Ecto neural progenitor cell (in vitro differentiated cells): ENCODE measurements around the gene KRT1.
"Not testable (repeated sequence)": the region's sequence is repeated elsewhere in the genome, so short reads cannot be mapped to it uniquely, and the experiment has no call there.

Experiments used
- DNase-seq: peaks from one replicate; pipeline ENCODE4 v3.0.0-alpha.2; 2018; ENCODE audit warnings: low spot score

Gene KRT1

DNA sequence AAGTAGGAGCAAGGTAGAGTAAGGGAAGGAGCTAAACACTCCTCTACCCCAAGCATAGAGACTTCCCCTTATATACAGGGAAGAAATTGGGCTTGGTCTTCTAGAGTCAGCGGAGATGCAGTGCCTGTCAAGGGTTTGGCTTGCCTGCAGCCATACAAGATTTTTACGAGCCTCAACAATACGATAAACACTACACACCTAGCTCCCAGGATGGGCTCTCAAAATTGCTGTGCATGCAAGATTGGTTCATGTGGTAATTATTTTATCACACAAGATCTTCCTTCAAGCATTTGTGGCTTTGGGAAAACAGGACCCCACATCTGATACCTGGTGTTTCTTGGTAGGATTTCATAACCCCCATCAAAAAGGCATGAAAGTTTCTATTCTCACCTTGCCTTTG, at the start of gene KRT1:
Gene KRT1, minus strand, starts transcription at position 45 of the 400 bp plus-strand sequence. CDS start 59 bp downstream, outside the sequence.
- DNase-seq = no peak

DNA sequence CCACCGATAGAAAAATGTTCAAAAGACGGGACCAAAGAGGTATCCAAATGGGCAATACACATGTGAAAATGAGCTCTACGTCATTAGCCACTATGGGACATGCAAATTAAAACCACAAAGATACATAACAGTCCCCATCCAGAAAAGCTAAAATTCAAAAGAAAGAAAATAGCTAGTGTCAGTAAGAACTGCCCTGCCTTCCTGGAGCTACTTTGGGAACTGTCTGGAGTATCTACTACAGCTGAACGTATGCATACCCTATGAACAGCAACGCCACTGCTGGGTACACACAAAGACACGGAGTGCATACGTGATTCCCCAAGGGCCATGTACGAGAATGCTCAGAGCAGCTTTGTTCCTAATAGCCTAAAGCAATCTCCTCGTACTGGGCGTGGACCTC, 48.9 kb upstream of the KRT1 start:
- DNase-seq = no peak

GRCh38 chr12:52728374-52728773, 48.2 kb upstream of the KRT1 start:
- no peak for DNase-seq

DNA sequence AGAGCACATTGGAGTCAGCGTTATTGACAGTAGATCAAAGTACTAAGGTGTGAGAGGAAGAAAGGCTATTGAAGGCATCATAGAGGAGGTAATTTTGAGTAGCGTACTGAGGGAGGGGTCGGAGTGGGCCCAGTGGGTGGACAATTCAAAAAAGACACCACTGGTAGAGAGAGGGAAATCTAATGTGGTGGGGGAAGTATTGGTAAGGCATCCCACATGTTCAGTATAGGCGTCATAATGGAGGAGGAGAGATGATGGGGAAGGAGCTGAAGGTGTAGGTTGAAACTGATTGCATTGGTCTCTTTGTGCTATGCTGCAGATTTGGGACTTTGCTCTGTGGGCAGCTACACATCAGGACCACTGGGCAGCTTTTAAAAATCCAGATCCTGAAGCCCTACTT, 46.8 kb upstream of the KRT1 start:
- DNase-seq = no peak

DNA sequence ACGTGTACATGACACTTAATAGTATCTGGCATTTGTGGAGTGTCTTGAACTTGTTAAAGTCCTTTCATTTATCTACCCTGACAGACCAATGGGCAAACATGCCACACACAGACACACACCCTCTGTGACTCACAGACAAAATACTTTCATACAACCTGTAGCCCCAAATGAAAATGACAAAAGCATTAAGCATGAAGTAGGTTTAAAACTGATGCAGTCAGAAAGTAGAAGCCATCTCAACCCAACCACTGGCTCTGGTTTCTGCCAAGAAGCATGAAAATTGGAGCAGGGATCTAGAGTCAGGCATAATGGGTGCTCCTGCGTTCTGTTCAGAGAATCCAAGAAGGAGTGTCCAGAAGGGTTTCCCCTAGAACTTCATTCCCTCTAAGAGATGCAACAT, 46.2 kb upstream of the KRT1 start:
- DNase-seq = no peak

- DNase-seq = no peak
These were observed 44.2 kb upstream of the KRT1 start for GRCh38 chr12:52724384-52724783.

- no peak for DNase-seq
These were observed 42.5 kb upstream of the KRT1 start for GRCh38 chr12:52722680-52723079.

DNA sequence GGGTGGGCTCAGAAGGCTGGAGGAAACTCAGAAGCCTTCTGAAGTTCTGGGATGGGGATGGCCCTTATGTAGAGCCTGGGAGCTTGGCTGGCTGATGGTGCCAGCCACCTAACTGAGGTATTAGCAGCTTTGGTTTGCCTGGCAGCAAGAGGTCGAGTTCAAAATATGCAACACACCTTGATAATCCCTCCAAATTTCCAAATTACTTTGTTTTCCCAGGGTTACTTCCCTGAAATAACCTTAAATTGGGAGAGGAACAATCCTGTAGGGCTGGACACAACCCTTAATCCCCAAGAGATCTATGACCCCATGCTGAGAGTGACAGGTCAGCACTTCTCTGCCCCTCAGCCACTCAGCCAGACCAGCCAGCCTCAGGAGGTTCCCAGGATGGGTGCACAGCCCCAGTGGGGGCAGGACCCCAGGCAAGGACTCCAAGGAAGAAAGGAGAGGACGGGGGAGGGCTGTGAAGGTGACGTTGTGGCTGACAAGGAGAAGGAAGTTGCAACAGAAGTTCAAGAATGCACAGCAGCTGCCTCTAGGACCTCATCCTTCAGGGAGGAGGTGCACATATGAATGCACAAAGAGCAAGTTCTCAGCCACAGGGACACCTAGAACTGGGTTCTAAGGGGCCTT, 41.7 kb upstream of the KRT1 start:
- DNase-seq = no peak

- no peak for DNase-seq
These were observed 40.2 kb upstream of the KRT1 start for GRCh38 chr12:52720365-52720886.

GRCh38 chr12:52716061-52716460, 35.9 kb upstream of the KRT1 start:
- no peak for DNase-seq

- peak; percentile 61 for DNase-seq
These were observed 35.2 kb upstream of the KRT1 start for GRCh38 chr12:52715416-52715815.

DNA sequence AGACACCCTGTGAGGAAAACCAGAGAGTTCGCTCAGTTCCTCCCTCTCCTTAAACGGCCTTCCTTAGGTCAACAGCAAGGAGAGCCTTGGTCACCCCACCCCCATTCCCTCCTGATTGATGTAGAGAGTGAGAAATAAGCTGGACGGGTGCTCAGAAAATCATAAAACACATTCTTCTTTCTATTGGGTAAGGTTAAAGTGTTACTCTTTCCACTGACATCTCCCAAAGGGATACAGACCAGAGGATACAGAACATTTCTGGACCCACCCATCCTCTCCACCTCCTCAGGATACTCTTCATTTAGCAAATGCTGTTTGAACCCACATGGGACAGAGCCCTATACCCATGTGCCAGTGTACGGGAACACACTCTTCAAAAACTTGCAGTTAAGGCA, 34.7 kb upstream of the KRT1 start:
- no peak for DNase-seq

- peak; percentile 86 for DNase-seq
These were observed 34.0 kb upstream of the KRT1 start for GRCh38 chr12:52713960-52714886.

GRCh38 chr12:52712122-52712521, 31.9 kb upstream of the KRT1 start:
- DNase-seq = not testable (repeated sequence)

DNA sequence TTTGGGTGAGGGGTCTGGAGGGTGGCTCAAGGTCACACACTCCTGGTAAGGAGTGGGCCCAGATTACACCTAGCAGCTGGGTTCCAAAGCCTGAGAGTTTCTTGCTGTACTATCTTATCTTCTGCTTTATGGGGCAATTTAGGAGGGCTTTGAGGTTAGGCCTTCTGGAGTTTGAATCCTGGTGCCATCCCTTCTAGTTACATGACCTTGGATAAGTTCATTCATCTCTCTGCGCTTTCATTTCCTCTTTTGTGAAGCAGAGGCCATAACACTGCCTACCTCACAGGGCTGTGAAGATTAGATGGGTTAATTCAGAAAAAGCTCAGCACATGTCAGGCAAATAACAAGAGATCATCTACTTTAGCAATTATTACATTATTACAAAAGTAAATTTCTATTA, 30.5 kb upstream of the KRT1 start:
- no peak for DNase-seq

DNA sequence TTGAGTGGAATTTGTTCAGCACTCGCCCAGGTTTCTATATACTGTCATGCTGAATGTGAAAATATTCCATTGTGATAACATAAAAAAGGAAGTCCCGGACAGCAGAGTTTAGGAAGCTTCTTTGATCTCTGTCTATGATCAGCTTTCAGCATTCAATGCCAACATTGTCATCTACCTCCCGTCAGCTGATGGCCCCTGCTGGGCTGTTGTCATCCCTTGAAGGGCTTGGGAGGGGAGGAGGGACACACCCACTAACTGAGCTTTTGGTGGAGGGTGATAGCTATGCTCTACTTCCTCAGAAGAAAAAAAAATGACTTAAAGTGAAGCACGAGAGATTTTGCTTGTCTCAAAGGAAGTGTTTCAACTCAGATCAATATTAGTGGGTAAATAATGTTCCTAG, 27.8 kb upstream of the KRT1 start:
- no peak for DNase-seq

DNA sequence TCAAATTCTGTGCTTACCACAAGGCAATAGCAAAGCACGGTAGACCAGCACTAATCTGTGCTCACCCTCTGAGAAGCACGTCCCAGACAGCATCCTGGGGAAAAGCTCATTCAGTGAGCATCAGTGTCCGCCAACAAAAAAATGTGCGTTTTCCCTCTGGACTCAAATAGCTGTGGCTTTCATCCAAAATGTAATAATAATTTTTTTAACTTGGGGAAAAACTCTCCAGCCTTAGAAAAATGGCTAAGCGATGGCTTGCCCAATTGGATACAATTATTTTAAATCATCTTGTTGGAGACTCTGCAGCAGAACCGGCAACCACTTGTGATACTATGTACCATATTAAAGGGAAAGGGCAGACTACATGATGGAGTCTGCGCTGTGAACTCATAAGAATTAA, 24.3 kb upstream of the KRT1 start:
- no peak for DNase-seq

DNA sequence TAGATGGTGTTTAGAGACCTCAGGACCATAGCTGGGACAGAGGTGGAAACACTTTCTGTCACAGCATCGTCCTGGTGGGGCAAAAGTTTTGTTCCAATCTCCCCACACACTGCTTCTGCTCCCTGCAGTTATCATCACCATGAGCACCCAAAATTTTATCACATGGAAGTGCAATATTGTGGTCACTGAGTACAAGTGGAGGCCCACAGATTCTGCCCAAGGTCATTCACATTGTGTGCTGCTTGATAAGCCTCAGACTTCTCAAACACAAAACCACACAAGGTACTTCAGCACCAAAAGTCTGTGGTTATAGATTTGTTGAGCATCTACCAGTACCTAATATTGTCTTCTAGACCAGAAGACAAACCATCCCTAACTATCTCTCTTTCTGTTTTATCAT, 23.7 kb upstream of the KRT1 start:
- DNase-seq = no peak

DNA sequence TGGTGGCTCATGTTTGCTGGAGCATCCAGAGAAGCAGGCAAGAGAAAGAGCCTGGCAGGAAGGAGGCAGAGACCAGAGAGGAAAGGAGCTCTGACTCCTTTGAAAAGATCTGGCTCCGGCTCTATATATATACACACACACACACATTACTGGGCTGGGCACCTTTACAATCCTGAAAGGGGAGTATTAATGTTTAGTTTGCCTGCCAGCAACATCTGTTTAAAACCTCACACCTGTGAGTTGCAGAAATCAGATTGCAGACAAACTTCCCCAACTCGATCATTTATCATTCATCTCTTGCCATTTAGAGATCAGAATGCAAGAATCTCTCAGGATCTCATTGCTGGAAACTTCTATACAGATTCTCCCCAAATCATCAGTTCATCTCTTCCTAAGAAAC, 23.2 kb upstream of the KRT1 start, which contains the start of gene KRT77:
Gene KRT77, minus strand, starts transcription at position 101 of the 400 bp plus-strand sequence. Its CDS starts 90 bp downstream, at position 11.
- DNase-seq = no peak

GRCh38 chr12:52702338-52702737, 22.1 kb upstream of the KRT1 start:
- DNase-seq = no peak

GRCh38 chr12:52701281-52701680, 21.1 kb upstream of the KRT1 start:
- no peak for DNase-seq

- DNase-seq = no peak
These were observed 19.8 kb upstream of the KRT1 start for GRCh38 chr12:52699960-52700359.

- no peak for DNase-seq
These were observed 19.2 kb upstream of the KRT1 start for GRCh38 chr12:52699373-52699772.
